H1 (cell line): ENCODE measurements around the gene TMUB2. TPM values are rescaled to one million over a fixed set of nuclear protein-coding genes. Genes with fewer than 3 reads are reported as not detected.

ENCODE experiments used
- CHD7 ChIP-seq: fragments of 300-600 bp; sonication (generic); IDR thresholded peaks from 2 replicates; pipeline ENCODE4 v1.7.1; 2012; ENCODE audit warnings: low read length, moderate library complexity, mild to moderate bottlenecking, inconsistent platforms; ENCODE audit not compliant: insufficient replicate concordance
- TEAD4 ChIP-seq: IDR thresholded peaks from 2 replicates; pipeline ENCODE4 v1.6.1; 2012; ENCODE audit warnings: low read depth, low read length, inconsistent platforms, mixed read lengths
- polyA plus RNA-seq, 7 experiments: library from polyadenylated mRNA; depleted of rRNA in 3 of 7; stranded (reverse) in 5 of 7; unstranded in 2 of 7; fragments of >200 nt in 5 of 7; fragments of 200-250 nt in 2 of 7; gene quantifications; 1 replicate in 5 of 7; 2 replicates in 1 of 7; 4 replicates in 1 of 7; pipeline versions ENCODE4 v1.2.1 to v1.2.3, GENCODE V29; 2011 to 2013; ENCODE audit warnings: missing spikeins in 2 of 7, mixed read lengths in 2 of 7
- total RNA-seq: library from RNA; stranded (reverse); fragmentation: NEBNext Ultra II Directional; extraction: Animal tissue kit (Norgen Biotek cat#: 25700); gene quantifications from 2 replicates; pipeline ENCODE4 v1.2.1, GENCODE V29; 2021

TMUB2 gene
- total and polyA plus RNA-seq, 2 of the 8 experiments (the other 6 are each of a cell fraction or from before 2014, with no cell fraction given) = 18.5 to 30.5 TPM

GRCh38 chr17:44214896-44215295 is 28.1 kb downstream of the TMUB2 start (continued):
- TF ChIP-seq CHD7 (no peak), TEAD4 (no peak)
